Colonic mucosa (tissue), 4 donors: ENCODE measurements around the gene FAM98A. TPM values are rescaled to one million over a fixed set of nuclear protein-coding genes. Genes with fewer than 3 reads are reported as not detected.

Source experiments
- DNase-seq: peaks from one replicate; pipeline ENCODE4 v3.0.0-alpha.2; 2020
- H3K27ac ChIP-seq: fragments of 200-600 bp; one replicate; pipeline ENCODE4 v1.8.0; 2021
- H3K27me3 ChIP-seq: fragments of 200-600 bp; one replicate; pipeline ENCODE4 v1.8.0; 2021
- H3K36me3 ChIP-seq: fragments of 200-600 bp; one replicate; pipeline ENCODE4 v1.8.0; 2021
- H3K4me1 ChIP-seq: fragments of 200-600 bp; one replicate; pipeline ENCODE4 v1.8.0; 2021; ENCODE audit warnings: mild to moderate bottlenecking
- H3K4me3 ChIP-seq: fragments of 200-600 bp; one replicate; pipeline ENCODE4 v1.8.0; 2021
- H3K9ac ChIP-seq, 2 donors: one replicate each; pipeline ENCODE4 v1.7.0; 2013; ENCODE audit warnings: control low read depth in 2 of 2, low read depth in 2 of 2, low read length in 2 of 2
- H3K9me3 ChIP-seq: fragments of 200-600 bp; one replicate; pipeline ENCODE4 v1.8.0; 2021
- CTCF ChIP-seq: fragments of 200-600 bp; IDR thresholded peaks from one replicate; pipeline ENCODE4 v1.8.0; 2022; ENCODE audit warnings: antibody characterized with exemption, mild to moderate bottlenecking
- intact Hi-C: fragments of 100-400 bp; cut with DNase I; formaldehyde crosslinking; loops from one replicate; pipeline ENCODE4 v1.14.1; 2022
- total RNA-seq, 2 donors: library from RNA; stranded (reverse); fragmentation: NEBNext Ultra II Directional in 1 of 2; extraction: Animal tissue kit (Norgen Biotek cat#: 25700) in 1 of 2; gene quantifications; one replicate each; pipeline ENCODE4 v1.2.1, GENCODE V29; 2021
- donor health status: healthy.
- donor health status: DM: no; HTN: no; CAD: no.
- donor health status: DM: no; HTN: no; CAD: no.

FAM98A gene
- total RNA-seq, 2 donors from 2014 or later: 23.1 to 35.0 TPM

- no peak overlapping the region for H3K9ac ChIP-seq
- no peak for TF ChIP-seq CTCF
Observed at GRCh38 chr2:33617401-33617800, 18.3 kb upstream of the FAM98A start.

GRCh38 chr2:33616873-33617272 is 17.8 kb upstream of the FAM98A start:
- no peak for TF ChIP-seq CTCF

More at GRCh38 chr2:33617401-33617800, 18.3 kb upstream of the FAM98A start:
- Histone ChIP-seq H3K27ac (no peak overlapping the region), H3K4me3 (no peak overlapping the region), H3K36me3 (no peaks in the 10 kb centered on the region), H3K4me1 (no peaks in the 10 kb centered on the region), H3K27me3 (no peaks in the 10 kb centered on the region), H3K9me3 (no peaks in the 10 kb centered on the region)
- no peak for DNase-seq
- intact Hi-C loops: no loop called here

GRCh38 chr2:33614190-33614589 is 15.1 kb upstream of the FAM98A start:
- H3K9me3 ChIP-seq: no peaks in the 10 kb centered on the region
- H3K36me3 ChIP-seq: no peaks in the 10 kb centered on the region
- H3K27ac ChIP-seq: no peak overlapping the region
- intact Hi-C loops: no loop called here
- no peaks in the 10 kb centered on the region for H3K27me3 ChIP-seq
- no peak overlapping the region for H3K4me3 ChIP-seq
- H3K9ac ChIP-seq: no peak overlapping the region
- no peak for DNase-seq
- TF ChIP-seq CTCF: no peak
- no peaks in the 10 kb centered on the region for H3K4me1 ChIP-seq

More at GRCh38 chr2:33616873-33617272, 17.8 kb upstream of the FAM98A start:
- DNase-seq: no peak
- intact Hi-C loops: no loop called here
- Histone ChIP-seq H3K27ac (no peak overlapping the region), H3K9me3 (no peaks in the 10 kb centered on the region), H3K27me3 (no peaks in the 10 kb centered on the region), H3K4me1 (no peaks in the 10 kb centered on the region), H3K9ac (no peak overlapping the region), H3K4me3 (no peak overlapping the region), H3K36me3 (no peaks in the 10 kb centered on the region)

- Histone ChIP-seq H3K27ac (no peak overlapping the region), H3K36me3 (no peaks in the 10 kb centered on the region), H3K9ac (no peak overlapping the region), H3K4me1 (no peaks in the 10 kb centered on the region), H3K27me3 (no peaks in the 10 kb centered on the region), H3K4me3 (no peak overlapping the region), H3K9me3 (no peaks in the 10 kb centered on the region)
- intact Hi-C loops: no loop called here
- no peak for DNase-seq
- TF ChIP-seq CTCF: no peak
Observed at GRCh38 chr2:33607905-33608304, 8.8 kb upstream of the FAM98A start.

- Histone ChIP-seq H3K4me3 (no peak overlapping the region), H3K4me1 (no peaks in the 10 kb centered on the region), H3K27ac (no peak overlapping the region), H3K9ac (no peak overlapping the region), H3K36me3 (no peaks in the 10 kb centered on the region), H3K27me3 (no peaks in the 10 kb centered on the region), H3K9me3 (no peaks in the 10 kb centered on the region)
- TF ChIP-seq CTCF: no peak
- no peak for DNase-seq
- intact Hi-C loops: no loop called here
Observed at GRCh38 chr2:33607251-33607721, 8.2 kb upstream of the FAM98A start.
